PC-3 (cell line): ENCODE measurements around the gene STUM.

ENCODE experiments used
- CTCF ChIP-seq: fragments of 300-600 bp; sonication (generic); conservative IDR thresholded peaks from 2 replicates; pipeline ENCODE4 v1.5.1; 2017; ENCODE audit warnings: antibody characterized with exemption, low read depth, mild to moderate bottlenecking, low read length
- EZH2phosphoT487 ChIP-seq: fragments of 300-600 bp; sonication (generic); IDR thresholded peaks from 2 replicates; pipeline ENCODE4 v1.6.1; 2018; ENCODE audit warnings: mild to moderate bottlenecking, antibody characterized with exemption, low read length, borderline replicate concordance

- TF ChIP-seq CTCF: no peak
- no peak for TF ChIP-seq EZH2phosphoT487
Measured at GRCh38 chr1:226574044-226574443, 25.5 kb downstream of the STUM start.
